Choroid plexus epithelial cell (primary cell): ENCODE results near the gene ACSM6.
A peak's percentile ranks its signal among the peaks of the same experiment; 100 is the strongest.

ENCODE experiments used
- DNase-seq: peaks from one replicate; pipeline ENCODE4 v3.0.0-alpha.2; 2010; ENCODE audit warnings: low read depth
- H3K4me3 ChIP-seq: 2 replicates; pipeline ENCODE4 v1.5.1; 2011; ENCODE audit warnings: low read depth, mild to moderate bottlenecking, control low read depth, low read length, moderate library complexity
- TF ChIP-seq, protein P1 (sequence below): conservative IDR thresholded peaks from 2 replicates; pipeline ENCODE4 v1.5.1; 2011; ENCODE audit warnings: low read depth, mild to moderate bottlenecking, control low read depth, inconsistent platforms, low read length, moderate library complexity

Gene ACSM6

GRCh38 chr10:95177429-95177828 lies 16.6 kb upstream of the ACSM6 start:
- TF ChIP-seq, protein P1, sequence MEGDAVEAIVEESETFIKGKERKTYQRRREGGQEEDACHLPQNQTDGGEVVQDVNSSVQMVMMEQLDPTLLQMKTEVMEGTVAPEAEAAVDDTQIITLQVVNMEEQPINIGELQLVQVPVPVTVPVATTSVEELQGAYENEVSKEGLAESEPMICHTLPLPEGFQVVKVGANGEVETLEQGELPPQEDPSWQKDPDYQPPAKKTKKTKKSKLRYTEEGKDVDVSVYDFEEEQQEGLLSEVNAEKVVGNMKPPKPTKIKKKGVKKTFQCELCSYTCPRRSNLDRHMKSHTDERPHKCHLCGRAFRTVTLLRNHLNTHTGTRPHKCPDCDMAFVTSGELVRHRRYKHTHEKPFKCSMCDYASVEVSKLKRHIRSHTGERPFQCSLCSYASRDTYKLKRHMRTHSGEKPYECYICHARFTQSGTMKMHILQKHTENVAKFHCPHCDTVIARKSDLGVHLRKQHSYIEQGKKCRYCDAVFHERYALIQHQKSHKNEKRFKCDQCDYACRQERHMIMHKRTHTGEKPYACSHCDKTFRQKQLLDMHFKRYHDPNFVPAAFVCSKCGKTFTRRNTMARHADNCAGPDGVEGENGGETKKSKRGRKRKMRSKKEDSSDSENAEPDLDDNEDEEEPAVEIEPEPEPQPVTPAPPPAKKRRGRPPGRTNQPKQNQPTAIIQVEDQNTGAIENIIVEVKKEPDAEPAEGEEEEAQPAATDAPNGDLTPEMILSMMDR, result no peak
- H3K4me3 ChIP-seq, result no peak overlapping the region
- no peak for DNase-seq

DNA sequence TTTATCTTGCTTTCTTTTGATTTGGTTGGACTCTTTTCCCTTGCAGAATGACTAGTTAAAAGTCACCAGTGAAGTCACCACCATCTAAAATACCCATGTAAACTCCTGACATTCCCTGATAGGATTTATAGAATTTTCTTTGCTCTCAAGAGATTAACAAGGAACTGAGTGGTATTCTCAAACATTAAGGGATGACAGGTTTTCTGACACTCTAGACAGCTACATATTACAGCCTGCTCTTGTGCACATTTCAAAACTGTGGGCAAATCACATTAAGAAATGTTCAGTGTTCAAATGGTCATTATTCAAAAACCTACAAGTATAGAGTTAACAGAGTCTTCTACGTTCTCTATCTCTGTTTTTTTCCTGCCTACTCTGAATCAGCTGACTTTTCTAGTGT lies 15.8 kb upstream of the ACSM6 start:
- TF ChIP-seq, protein P1, result no peak
- no peak overlapping the region for H3K4me3 ChIP-seq
- DNase-seq, result no peak

DNA sequence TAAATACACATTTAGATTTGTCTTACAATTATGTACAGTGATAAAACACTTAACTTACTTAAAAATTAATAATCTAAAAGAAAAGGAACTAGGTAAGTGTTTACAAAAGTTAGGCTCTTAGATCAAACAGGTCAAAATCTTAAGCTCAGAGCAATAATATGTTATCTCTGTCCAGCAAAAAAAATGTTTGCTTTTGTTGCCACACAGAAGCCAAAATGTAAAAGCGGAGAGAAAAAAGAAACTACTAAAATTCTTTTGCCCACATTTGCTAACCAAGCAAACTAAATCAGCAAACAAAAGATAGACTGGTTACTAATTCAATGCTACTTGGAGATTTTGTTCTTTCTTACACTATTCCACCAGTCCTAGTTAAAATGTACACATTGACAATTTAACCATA lies 15.2 kb upstream of the ACSM6 start:
- no peak overlapping the region for H3K4me3 ChIP-seq
- no peak for DNase-seq
- TF ChIP-seq, protein P1, result no peak

GRCh38 chr10:95181726-95182125 lies 12.3 kb upstream of the ACSM6 start:
- TF ChIP-seq, protein P1, result no peak
- DNase-seq, result peak; percentile 4
- H3K4me3 ChIP-seq, result no peak overlapping the region

- TF ChIP-seq, protein P1, result peak; percentile 70
- peak; percentile 81 for DNase-seq
- peak overlapping the region; percentile 72 for H3K4me3 ChIP-seq
Measured at GRCh38 chr10:95183271-95184230, 10.5 kb upstream of the ACSM6 start.

DNA sequence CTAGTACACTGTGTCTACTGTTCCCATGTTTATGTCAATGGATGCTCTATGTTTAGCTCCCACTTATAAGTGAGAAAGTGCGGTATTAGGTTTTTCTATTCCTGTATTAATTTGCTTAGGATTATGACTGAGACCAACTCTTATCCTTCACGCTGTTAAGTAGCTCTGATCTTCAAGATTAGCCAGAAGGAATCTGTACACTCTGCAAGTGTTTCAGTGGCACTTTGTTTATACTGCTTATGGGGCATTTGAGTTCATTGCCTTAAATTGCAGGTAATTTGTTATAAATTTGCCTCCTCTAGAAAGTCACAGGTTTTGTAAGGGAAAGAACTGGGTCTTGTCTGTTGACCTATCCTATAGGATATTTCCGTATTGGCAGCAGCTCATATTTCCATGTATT lies 6.4 kb upstream of the ACSM6 start:
- DNase-seq, result no peak
- H3K4me3 ChIP-seq, result no peak overlapping the region
- TF ChIP-seq, protein P1, result no peak

- no peak overlapping the region for H3K4me3 ChIP-seq
- TF ChIP-seq, protein P1, result no peak
- DNase-seq, result no peak
Measured at GRCh38 chr10:95188593-95188992, 5.4 kb upstream of the ACSM6 start.
